GM12878 (cell line): ENCODE data around the gene RBM12. TPM values are rescaled to one million over a fixed set of nuclear protein-coding genes. Genes with fewer than 3 reads are reported as not detected.
"Not testable (repeated sequence)": the region's sequence is repeated elsewhere in the genome, so short reads cannot be mapped to it uniquely, and the experiment has no call there.

ENCODE experiments used
- ATAC-seq: fragments of 200-7000 bp; cut with Tn5 transposase; 3 replicates; pipeline ENCODE4 v1.9.1; 2020; ENCODE audit warnings: mild to moderate bottlenecking, moderate library complexity
- BruUV-seq: library from RNA; stranded (reverse); fragments of 400-500 nt; replicated peaks from 2 replicates; lab custom pipeline; 2021; lab: Mats Ljungman, UMichigan
- CTCF ChIA-PET: fragments of 300-600 bp; sonication (Branson Sonifier 250); formaldehyde crosslinking; extraction: SDS; loops from one replicate; lab custom pipeline; 2021; ENCODE audit warnings: inconsistent platforms; lab: Yijun Ruan, JAX
- POLR2A ChIA-PET: fragments of 350-600 bp; formaldehyde crosslinking; extraction: SDS; loops from one replicate; lab custom pipeline; 2021; ENCODE audit warnings: inconsistent platforms; lab: Charles Lee
- RAD21 ChIA-PET: fragments of 300-600 bp; sonication (Branson Sonifier 250); formaldehyde crosslinking; loops from one replicate; lab custom pipeline; 2023; ENCODE audit warnings: antibody characterized with exemption; ENCODE audit not compliant: unreplicated experiment; lab: Charles Lee
- SMC1A ChIA-PET: fragments of 300-600 bp; sonication (Branson Sonifier 250); formaldehyde crosslinking; loops from one replicate; lab custom pipeline; 2023; ENCODE audit not compliant: unreplicated experiment, uncharacterized antibody; lab: Charles Lee
- DNase-seq: peaks from one replicate; pipeline ENCODE4 v3.0.0-alpha.2; 2011; ENCODE audit warnings: low read depth, low spot score
- FAIRE-seq: peaks from 3 replicates; lab custom pipeline; 2011; peaks lifted over from hg19 to GRCh38; lab: Jason Lieb, UNC
- H2AFZ ChIP-seq: 2 replicates; pipeline ENCODE4 v1.6.0; 2011; ENCODE audit warnings: low read depth, low read length, control low read depth; ENCODE audit not compliant: control insufficient read depth
- H3K27ac ChIP-seq: 2 replicates; pipeline ENCODE4 v1.5.1; 2011; ENCODE audit warnings: control low read depth; ENCODE audit not compliant: control insufficient read depth, insufficient read depth
- H3K27me3 ChIP-seq, 2 experiments: replicated peaks in 1 of 2; 2 replicates each; pipeline versions ENCODE4 v1.6.0 to v1.6.1; 2011; ENCODE audit warnings: low read length in 1 of 2; ENCODE audit not compliant: control insufficient read depth in 2 of 2, insufficient read depth in 2 of 2
- H3K36me3 ChIP-seq, 2 experiments: 2 replicates each; pipeline ENCODE4 v1.5.1; 2011; ENCODE audit warnings: low read length in 1 of 2; ENCODE audit not compliant: control insufficient read depth in 2 of 2, insufficient read depth in 2 of 2
- H3K4me1 ChIP-seq: 2 replicates; pipeline ENCODE4 v1.6.1; 2011; ENCODE audit warnings: mild to moderate bottlenecking, low read length, moderate library complexity, mixed read lengths; ENCODE audit not compliant: control insufficient read depth, insufficient read depth
- H3K4me2 ChIP-seq: 2 replicates; pipeline ENCODE4 v1.6.0; 2011; ENCODE audit warnings: control low read depth; ENCODE audit not compliant: control insufficient read depth, insufficient read depth
- H3K4me3 ChIP-seq: fragments of 200-600 bp; sonication (generic); 2 replicates; pipeline ENCODE4 v1.5.1; 2016
- H3K79me2 ChIP-seq: 2 replicates; pipeline ENCODE4 v1.6.0; 2011; ENCODE audit warnings: low read length; ENCODE audit not compliant: control insufficient read depth, insufficient read depth
- H3K9ac ChIP-seq: 2 replicates; pipeline ENCODE4 v1.8.0; 2011; ENCODE audit warnings: low read length, control low read depth, mixed read lengths; ENCODE audit not compliant: control insufficient read depth, insufficient read depth
- H3K9me3 ChIP-seq: replicated peaks from 3 replicates; pipeline ENCODE4 v1.5.1; 2011; ENCODE audit warnings: mild to moderate bottlenecking, low read length; ENCODE audit not compliant: control insufficient read depth, insufficient read depth
- H4K20me1 ChIP-seq: 2 replicates; pipeline ENCODE4 v1.6.0; 2011; ENCODE audit not compliant: control insufficient read depth, insufficient read depth
- RAD21 ChIP-seq: IDR thresholded peaks from 2 replicates; pipeline ENCODE4 v1.6.1; 2011; ENCODE audit warnings: mild to moderate bottlenecking, low read depth, low read length, moderate library complexity; ENCODE audit not compliant: insufficient read depth
- ZBTB33 ChIP-seq: fragments of 450-650 bp; IDR thresholded peaks from 2 replicates; pipeline ENCODE4 v1.6.1; 2017; ENCODE audit warnings: mild to moderate bottlenecking
- WGBS: methylation state at CpG from one replicate; pipeline ENCODE4 v1.1.6; 2016; ENCODE audit warnings: low lambda C conversion rate; ENCODE audit not compliant: insufficient replicate concordance, insufficient coverage; ENCODE audit errors: missing lambda C conversion rate; 5-methylcytosine and 5-hydroxymethylcytosine counted together
- in situ Hi-C: fragments of 300-500 bp; cut with MboI; formaldehyde crosslinking; loops from 9 replicates; pipeline ENCODE4 v1.14.3; 2018; ENCODE audit warnings: mixed read lengths
- intact Hi-C: fragments of 100-400 bp; cut with micrococcal nuclease; formaldehyde crosslinking; loops from one replicate; pipeline ENCODE4 v1.14.2; 2022; ENCODE audit not compliant: unreplicated experiment
- polyA plus RNA-seq, 11 experiments: library from polyadenylated mRNA; depleted of rRNA in 4 of 11; unstranded in 6 of 11; stranded (reverse) in 5 of 11; fragments of >200 nt; fragmentation: Nextera tagmentation in 4 of 11; fragmentation: Illumina TruSeq in 1 of 11; extraction: Ambion mirVana in 4 of 11; extraction: Trizol in 1 of 11; gene quantifications; 1 replicate in 1 of 11; 2 replicates in 10 of 11; pipeline versions ENCODE4 v1.2.1 to v1.2.3, GENCODE V29; 2011 to 2016; ENCODE audit warnings: inconsistent platforms in 2 of 11, missing spikeins in 2 of 11, low read depth in 1 of 11
- total RNA-seq, 4 experiments: library from RNA; depleted of rRNA in 3 of 4; stranded (reverse); fragments of >200 nt in 3 of 4; fragmentation: Illumina TruSeq in 1 of 4; extraction: Trizol in 1 of 4; gene quantifications; 2 replicates each; pipeline versions ENCODE4 v1.2.1 to v1.2.3, GENCODE V29; 2013 to 2021
- TF ChIP-seq, protein P1 (sequence below), 3 experiments: IDR thresholded peaks in 2 of 3; conservative IDR thresholded peaks in 1 of 3; 2 replicates each; pipeline ENCODE4 v1.5.1; 2011; ENCODE audit warnings: low read depth in 3 of 3, low read length in 3 of 3, mild to moderate bottlenecking in 3 of 3, control low read depth in 2 of 3, moderate library complexity in 2 of 3, inconsistent platforms in 1 of 3, mixed read lengths in 1 of 3; ENCODE audit not compliant: control insufficient read depth in 2 of 3, insufficient read depth in 1 of 3; ENCODE audit errors: extremely low read depth in 1 of 3

RBM12 gene
- total and polyA plus RNA-seq, 10 of the 15 experiments (the other 5 are each of a cell fraction or from before 2014, with no cell fraction given), result 4.7 to 153 (median 58.5) TPM

DNA sequence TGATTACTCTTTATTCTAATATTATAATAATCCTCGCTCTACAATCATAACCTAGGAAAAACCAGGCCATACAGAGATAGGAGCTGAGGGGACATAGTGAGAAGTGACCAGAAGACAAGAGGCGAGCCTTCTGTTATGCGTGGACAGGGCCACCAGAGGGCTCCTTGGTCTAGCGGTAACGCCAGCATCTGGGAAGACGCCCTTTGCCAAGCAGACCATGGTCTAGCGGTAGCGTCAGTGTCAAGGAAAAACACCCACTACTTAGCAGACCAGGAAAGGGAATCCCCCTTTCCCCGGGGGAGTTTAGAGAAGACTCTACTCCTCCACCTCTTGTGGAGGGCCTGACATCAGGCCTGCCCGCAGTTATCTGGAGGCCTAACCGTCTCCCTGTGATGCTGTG is 22.2 kb upstream of the RBM12 start:
- H2AFZ ChIP-seq, H3K4me2 ChIP-seq, in situ Hi-C loops, H3K27ac ChIP-seq, H3K9ac ChIP-seq, H3K27me3 ChIP-seq, FAIRE-seq, H3K4me3 ChIP-seq, H3K36me3 ChIP-seq, ATAC-seq, H4K20me1 ChIP-seq, BruUV-seq, H3K79me2 ChIP-seq, DNase-seq, H3K4me1 ChIP-seq, SMC1A ChIA-PET, H3K9me3 ChIP-seq: not testable (repeated sequence)
- intact Hi-C loops, result loop anchor here (2.0 kb wide), 1 partner anchor 198 kb away; no protein-coding TSS in a partner anchor
- ChIA-PET CTCF (interaction anchor here (0.8 kb wide), 1 partner anchor 196 kb away, joined by 3 read pairs; no protein-coding TSS in a partner anchor), RAD21 (interaction anchor here (0.6 to 1.0 kb wide), 2 partner anchors 28 to 306 kb away, joined by 3 to 5 read pairs; no protein-coding TSS in a partner anchor), POLR2A (interaction anchor here (1.1 kb wide), 1 partner anchor 44 kb away, joined by 5 read pairs; no protein-coding TSS in a partner anchor)
- WGBS, result 95% methylated on average over 11 of the region's 11 CpGs
- peak; percentile 18; the same call in 1 of the 2 replicates for TF ChIP-seq RAD21
- peak; percentile 98 for TF ChIP-seq ZBTB33
- TF ChIP-seq, protein P1, sequence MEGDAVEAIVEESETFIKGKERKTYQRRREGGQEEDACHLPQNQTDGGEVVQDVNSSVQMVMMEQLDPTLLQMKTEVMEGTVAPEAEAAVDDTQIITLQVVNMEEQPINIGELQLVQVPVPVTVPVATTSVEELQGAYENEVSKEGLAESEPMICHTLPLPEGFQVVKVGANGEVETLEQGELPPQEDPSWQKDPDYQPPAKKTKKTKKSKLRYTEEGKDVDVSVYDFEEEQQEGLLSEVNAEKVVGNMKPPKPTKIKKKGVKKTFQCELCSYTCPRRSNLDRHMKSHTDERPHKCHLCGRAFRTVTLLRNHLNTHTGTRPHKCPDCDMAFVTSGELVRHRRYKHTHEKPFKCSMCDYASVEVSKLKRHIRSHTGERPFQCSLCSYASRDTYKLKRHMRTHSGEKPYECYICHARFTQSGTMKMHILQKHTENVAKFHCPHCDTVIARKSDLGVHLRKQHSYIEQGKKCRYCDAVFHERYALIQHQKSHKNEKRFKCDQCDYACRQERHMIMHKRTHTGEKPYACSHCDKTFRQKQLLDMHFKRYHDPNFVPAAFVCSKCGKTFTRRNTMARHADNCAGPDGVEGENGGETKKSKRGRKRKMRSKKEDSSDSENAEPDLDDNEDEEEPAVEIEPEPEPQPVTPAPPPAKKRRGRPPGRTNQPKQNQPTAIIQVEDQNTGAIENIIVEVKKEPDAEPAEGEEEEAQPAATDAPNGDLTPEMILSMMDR (IDR thresholded peaks at IDR 0.05 in 2 of 3, conservative IDR thresholded peaks at IDR 0.05 in 1 of 3; ENCODE audit: control insufficient read depth in 2 of 3, extremely low read depth in 1 of 3, insufficient read depth in 1 of 3, low read depth in 3 of 3, low read length in 3 of 3), result 0 out of 6 replicates have a peak, but pooled peaks of 1 of the 3 experiments have one; percentile 6

DNA sequence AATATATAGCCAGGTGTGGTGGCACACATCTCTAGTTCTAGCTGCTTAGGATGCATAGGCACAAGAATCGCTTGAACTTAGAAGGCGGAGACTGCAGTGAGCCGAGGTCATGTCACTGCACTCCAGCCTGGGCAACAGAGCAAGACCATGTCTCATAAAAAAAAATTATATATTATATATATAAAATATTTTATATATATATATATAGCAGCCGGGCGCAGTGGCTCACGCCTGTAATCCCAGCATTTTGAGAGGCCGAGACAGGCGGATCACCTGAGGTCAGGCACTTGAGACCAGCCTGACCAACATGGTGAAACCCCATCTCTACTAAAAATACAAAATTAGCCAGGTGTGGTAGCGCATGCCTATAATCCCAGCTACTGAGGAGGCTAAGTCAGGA is 20.7 kb upstream of the RBM12 start:
- H3K4me3 ChIP-seq, H2AFZ ChIP-seq, H3K36me3 ChIP-seq, H3K27me3 ChIP-seq, H3K9me3 ChIP-seq, in situ Hi-C loops, CTCF ChIA-PET, H3K4me1 ChIP-seq, RAD21 ChIA-PET, ATAC-seq, SMC1A ChIA-PET, FAIRE-seq, H3K79me2 ChIP-seq, BruUV-seq, DNase-seq, H3K27ac ChIP-seq, H3K9ac ChIP-seq, H3K4me2 ChIP-seq, H4K20me1 ChIP-seq, intact Hi-C loops: not testable (repeated sequence)
- POLR2A ChIA-PET, result interaction anchor here (0.7 kb wide), 1 partner anchor 131 kb away, joined by 3 read pairs; no protein-coding TSS in a partner anchor
- WGBS, result 94% methylated on average over 9 of the region's 9 CpGs
